Heart left ventricle (tissue), 13 donors: ENCODE data around the gene COL1A1.

Experiments
- POLR2A ChIP-seq, 2 donors: fragments of 450-650 bp; IDR thresholded peaks; one replicate each; pipeline ENCODE4 v1.6.1; 2017; ENCODE audit warnings: antibody characterized with exemption in 2 of 2, mild to moderate bottlenecking in 2 of 2, moderate library complexity in 2 of 2
- TF ChIP-seq, protein P1 (sequence below), 12 donors: fragments of 200-600 bp; sonication (generic) in 4 of 12; IDR thresholded peaks; one replicate each; pipeline versions ENCODE4 v1.5.0 to v1.8.0; 2018 to 2022; ENCODE audit warnings: antibody characterized with exemption in 12 of 12, mild to moderate bottlenecking in 5 of 12
- donor health status: ischemic (EF 13 %, LVEDD 7.1; RV severe dilation, severe dysfunction).
- donor health status: DM: no; HTN: yes; CAD: no.
- donor health status: DM: no; HTN: no; CAD: no.
- donor health status: ischemic (EF 25% LVEDD 6.9; RV normal size, moderate dysfunction).
- donor health status: ischemic (EF 25% LVEDD 5.7; RV mildly dilated, moderate dysfunction).
- donor health status: ischemic (EF 35%, LVEDD 5.7; RV mildly dilated, moderate dysfunction).
- donor health status: nonischemic (EF 11% LVEDD 7.7; RV severe dilation, severe dysfunction).
- donor health status: DM: yes; HTN: yes; CAD: no.
- donor health status: PGD.
- donor health status: ischemic (EF 29% LVEDD 5.4; RV normal size, mild dysfunction).
- donor health status: nonischemic (EF 23%, LVEDD 6.1; RV moderate dilation, normal function).

GRCh38 chr17:50237901-50238300 lies 36.5 kb upstream of the COL1A1 start:
- TF ChIP-seq POLR2A (IDR thresholded peaks at IDR 0.05), result no peak
- TF ChIP-seq, protein P1, sequence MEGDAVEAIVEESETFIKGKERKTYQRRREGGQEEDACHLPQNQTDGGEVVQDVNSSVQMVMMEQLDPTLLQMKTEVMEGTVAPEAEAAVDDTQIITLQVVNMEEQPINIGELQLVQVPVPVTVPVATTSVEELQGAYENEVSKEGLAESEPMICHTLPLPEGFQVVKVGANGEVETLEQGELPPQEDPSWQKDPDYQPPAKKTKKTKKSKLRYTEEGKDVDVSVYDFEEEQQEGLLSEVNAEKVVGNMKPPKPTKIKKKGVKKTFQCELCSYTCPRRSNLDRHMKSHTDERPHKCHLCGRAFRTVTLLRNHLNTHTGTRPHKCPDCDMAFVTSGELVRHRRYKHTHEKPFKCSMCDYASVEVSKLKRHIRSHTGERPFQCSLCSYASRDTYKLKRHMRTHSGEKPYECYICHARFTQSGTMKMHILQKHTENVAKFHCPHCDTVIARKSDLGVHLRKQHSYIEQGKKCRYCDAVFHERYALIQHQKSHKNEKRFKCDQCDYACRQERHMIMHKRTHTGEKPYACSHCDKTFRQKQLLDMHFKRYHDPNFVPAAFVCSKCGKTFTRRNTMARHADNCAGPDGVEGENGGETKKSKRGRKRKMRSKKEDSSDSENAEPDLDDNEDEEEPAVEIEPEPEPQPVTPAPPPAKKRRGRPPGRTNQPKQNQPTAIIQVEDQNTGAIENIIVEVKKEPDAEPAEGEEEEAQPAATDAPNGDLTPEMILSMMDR (IDR thresholded peaks at IDR 0.05), result no peak
